Measurements from ENCODE around the gene CDC5L. TPM values are rescaled to one million over a fixed set of nuclear protein-coding genes. Genes with fewer than 3 reads are reported as not detected.
A peak's percentile ranks its signal among the peaks of the same experiment; 100 is the strongest.

Gene CDC5L
- total RNA-seq, 1 donor from 2014 or later: 20.0 TPM

DNA sequence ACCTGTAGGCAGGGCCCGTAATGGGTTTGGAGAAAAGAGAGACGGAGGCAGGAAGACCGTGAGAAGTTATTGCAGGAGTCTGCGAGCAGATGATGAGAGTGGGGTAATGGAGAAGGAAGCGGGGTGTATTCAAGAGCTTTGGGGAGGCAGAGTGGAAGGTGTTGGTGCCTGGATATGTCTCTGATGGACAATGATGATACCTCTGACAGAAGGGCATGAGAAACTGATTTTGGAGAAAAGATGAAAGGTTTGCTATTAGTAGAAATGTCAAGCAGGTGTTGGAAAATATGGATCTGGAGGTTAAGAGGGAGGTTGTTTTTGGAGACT is 69.4 kb downstream of the CDC5L start:
- no peak for DNase-seq
- no peaks in the 10 kb centered on the region for H3K9me3 ChIP-seq (replicated peaks)
- intact Hi-C loops (cut with micrococcal nuclease): no loop called here
- TF ChIP-seq, protein P1, sequence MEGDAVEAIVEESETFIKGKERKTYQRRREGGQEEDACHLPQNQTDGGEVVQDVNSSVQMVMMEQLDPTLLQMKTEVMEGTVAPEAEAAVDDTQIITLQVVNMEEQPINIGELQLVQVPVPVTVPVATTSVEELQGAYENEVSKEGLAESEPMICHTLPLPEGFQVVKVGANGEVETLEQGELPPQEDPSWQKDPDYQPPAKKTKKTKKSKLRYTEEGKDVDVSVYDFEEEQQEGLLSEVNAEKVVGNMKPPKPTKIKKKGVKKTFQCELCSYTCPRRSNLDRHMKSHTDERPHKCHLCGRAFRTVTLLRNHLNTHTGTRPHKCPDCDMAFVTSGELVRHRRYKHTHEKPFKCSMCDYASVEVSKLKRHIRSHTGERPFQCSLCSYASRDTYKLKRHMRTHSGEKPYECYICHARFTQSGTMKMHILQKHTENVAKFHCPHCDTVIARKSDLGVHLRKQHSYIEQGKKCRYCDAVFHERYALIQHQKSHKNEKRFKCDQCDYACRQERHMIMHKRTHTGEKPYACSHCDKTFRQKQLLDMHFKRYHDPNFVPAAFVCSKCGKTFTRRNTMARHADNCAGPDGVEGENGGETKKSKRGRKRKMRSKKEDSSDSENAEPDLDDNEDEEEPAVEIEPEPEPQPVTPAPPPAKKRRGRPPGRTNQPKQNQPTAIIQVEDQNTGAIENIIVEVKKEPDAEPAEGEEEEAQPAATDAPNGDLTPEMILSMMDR (IDR thresholded peaks at IDR 0.05; ENCODE audit: borderline replicate concordance): no peak
- H3K27ac ChIP-seq (replicated peaks): no peak overlapping the region
- peak overlapping the region; percentile 37 for H3K4me3 ChIP-seq
- no peaks in the 10 kb centered on the region for H3K36me3 ChIP-seq
- no peaks in the 10 kb centered on the region for H3K27me3 ChIP-seq (ENCODE audit: low read depth)
- peaks cover 26% of the 10 kb centered on the region for H3K4me1 ChIP-seq

DNA sequence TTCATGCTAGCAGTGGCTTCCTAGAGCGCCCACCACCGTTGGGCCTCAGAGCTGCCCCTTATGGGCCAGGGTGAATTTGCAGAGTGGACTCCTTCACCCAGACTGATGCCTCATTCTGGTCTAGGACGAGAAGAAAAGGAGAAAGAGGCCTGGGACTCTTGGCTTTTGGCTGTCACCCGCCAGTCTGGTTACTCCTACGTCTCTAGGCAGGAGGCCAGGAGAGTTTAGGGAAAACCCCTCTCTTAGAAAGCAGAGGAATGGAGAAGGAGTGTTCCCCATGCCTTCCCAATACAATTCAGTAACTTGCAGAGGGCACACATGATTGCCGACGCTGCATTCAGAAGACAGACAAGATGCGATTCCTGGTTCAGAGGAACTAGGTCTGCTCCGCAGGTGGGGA is 70.1 kb downstream of the CDC5L start:
- TF ChIP-seq, protein P1 (IDR thresholded peaks at IDR 0.05; ENCODE audit: borderline replicate concordance): no peak
- intact Hi-C loops (cut with micrococcal nuclease): no loop called here
- Histone ChIP-seq H3K36me3 (no peaks in the 10 kb centered on the region), H3K9me3 (replicated peaks) (no peaks in the 10 kb centered on the region), H3K4me1 (peaks cover 19% of the 10 kb centered on the region), H3K4me3 (no peak overlapping the region), H3K27me3 (ENCODE audit: low read depth) (no peaks in the 10 kb centered on the region), H3K27ac (replicated peaks) (no peak overlapping the region)
- no peak for DNase-seq

DNA sequence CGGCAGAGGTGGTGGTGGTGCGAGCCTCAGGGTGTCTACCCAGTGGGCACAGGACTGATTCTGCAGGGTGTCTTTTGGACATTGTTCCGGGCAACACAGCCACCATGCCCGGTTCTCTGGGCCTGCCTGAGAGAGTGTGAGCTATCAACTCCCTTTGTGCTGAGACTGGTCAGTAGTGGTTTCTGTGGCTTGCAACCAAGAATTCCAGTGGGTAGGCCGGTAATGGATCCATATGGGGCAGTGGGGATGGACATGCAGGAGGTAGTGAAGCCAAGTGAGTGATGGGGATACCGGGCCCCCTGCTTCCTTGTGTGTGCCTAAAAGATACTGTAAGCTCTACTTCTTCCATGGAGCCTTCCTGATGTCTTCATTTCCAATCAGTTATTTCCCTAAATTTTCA is 71.0 kb downstream of the CDC5L start:
- no peaks in the 10 kb centered on the region for H3K9me3 ChIP-seq (replicated peaks)
- no peaks in the 10 kb centered on the region for H3K36me3 ChIP-seq
- no peak overlapping the region for H3K27ac ChIP-seq (replicated peaks)
- H3K27me3 ChIP-seq (ENCODE audit: low read depth): no peaks in the 10 kb centered on the region
- no peak overlapping the region for H3K4me3 ChIP-seq
- intact Hi-C loops (cut with micrococcal nuclease): no loop called here
- TF ChIP-seq, protein P1 (IDR thresholded peaks at IDR 0.05; ENCODE audit: borderline replicate concordance): no peak
- no peak for DNase-seq
- peaks cover 15% of the 10 kb centered on the region for H3K4me1 ChIP-seq

DNA sequence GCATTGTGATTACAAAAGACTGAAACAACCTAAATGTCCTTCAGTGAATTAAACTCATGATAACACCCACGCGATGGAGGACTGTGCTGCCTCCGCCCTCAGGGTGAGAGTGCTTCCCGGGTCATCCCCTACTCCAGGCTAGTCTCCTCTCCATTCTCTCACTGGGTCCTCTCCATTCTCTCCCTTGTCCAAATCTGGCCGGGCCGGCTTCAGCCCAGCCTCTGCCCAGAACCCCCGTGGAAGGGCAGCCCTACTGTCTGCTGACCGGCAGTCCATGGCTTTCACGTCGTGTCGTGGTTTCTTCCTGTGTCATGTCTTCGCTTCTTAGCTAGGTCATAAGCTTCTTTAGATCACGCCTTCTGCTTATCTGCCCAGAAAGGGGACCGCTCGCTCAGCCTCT is 74.8 kb downstream of the CDC5L start:
- intact Hi-C loops (cut with micrococcal nuclease): no loop called here
- TF ChIP-seq, protein P1 (IDR thresholded peaks at IDR 0.05; ENCODE audit: borderline replicate concordance): no peak

DNA sequence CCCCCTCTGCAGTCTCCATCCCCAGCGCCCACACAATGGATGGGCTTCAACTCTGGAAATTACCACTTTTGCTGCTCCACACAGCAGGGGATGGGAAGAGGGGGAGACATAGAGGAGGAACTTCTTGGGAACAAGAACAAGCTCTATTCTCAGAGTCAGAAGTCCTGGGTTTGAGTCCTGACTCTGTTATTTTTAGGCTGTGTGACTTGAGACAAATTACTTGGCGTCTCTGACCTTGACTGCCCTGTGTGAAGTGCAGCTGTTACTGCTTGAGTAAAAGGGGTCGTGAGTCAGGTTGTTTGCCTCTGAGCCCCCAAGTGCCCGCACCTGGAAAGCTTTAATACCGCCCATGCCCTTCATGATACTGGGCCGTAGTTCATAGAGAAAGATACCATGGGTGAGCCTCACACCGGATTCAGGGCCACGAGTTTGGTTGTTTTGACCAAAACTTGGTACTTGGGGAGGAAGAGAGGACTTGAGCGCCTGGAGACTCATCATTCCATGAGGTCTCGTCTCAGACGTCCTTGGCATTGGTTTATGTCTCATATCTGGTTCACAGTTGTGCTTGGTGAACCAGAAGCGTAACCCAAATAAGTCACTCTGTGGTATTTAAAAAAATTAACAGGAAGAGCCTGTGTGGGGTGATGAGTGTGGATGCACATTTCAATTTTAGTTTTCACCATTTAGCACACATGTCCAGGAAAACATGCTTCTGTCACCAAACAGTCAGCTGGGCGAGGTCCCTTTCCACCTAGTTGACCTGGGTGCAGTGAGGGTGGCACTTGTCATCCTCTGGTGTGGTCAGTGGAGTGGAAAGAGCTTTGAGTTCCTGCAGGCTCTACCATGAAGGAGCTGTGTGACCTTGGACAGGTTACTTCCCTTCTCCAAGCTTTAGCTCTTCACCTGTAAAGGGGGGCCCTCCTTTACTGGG is 75.6 kb downstream of the CDC5L start:
- intact Hi-C loops (cut with micrococcal nuclease): no loop called here
- DNase-seq: no peak
- Histone ChIP-seq H3K4me1 (peaks cover 7% of the 10 kb centered on the region), H3K4me3 (no peak overlapping the region), H3K9me3 (replicated peaks) (no peaks in the 10 kb centered on the region), H3K27ac (replicated peaks) (no peak overlapping the region), H3K36me3 (no peaks in the 10 kb centered on the region), H3K27me3 (ENCODE audit: low read depth) (no peaks in the 10 kb centered on the region)
- TF ChIP-seq, protein P1 (IDR thresholded peaks at IDR 0.05; ENCODE audit: borderline replicate concordance): no peak

More for the DNA sequence above, 74.8 kb downstream of the CDC5L start:
- H3K9me3 ChIP-seq (replicated peaks): no peaks in the 10 kb centered on the region
- H3K4me3 ChIP-seq: no peak overlapping the region
- H3K36me3 ChIP-seq: no peaks in the 10 kb centered on the region
- no peaks in the 10 kb centered on the region for H3K27me3 ChIP-seq (ENCODE audit: low read depth)
- no peak for DNase-seq
- peaks cover 9% of the 10 kb centered on the region for H3K4me1 ChIP-seq
- H3K27ac ChIP-seq (replicated peaks): no peak overlapping the region

Data from left ventricle myocardium inferior (tissue), 1 donor.